ENCODE data around the gene ACAA1. TPM values are rescaled to one million over a fixed set of nuclear protein-coding genes. Genes with fewer than 3 reads are reported as not detected.

The ACAA1 gene
- total and polyA plus RNA-seq, 2 of the 13 experiments (the other 11 are each of a cell fraction or from before 2014, with no cell fraction given), result 60.8 to 188 TPM

DNA sequence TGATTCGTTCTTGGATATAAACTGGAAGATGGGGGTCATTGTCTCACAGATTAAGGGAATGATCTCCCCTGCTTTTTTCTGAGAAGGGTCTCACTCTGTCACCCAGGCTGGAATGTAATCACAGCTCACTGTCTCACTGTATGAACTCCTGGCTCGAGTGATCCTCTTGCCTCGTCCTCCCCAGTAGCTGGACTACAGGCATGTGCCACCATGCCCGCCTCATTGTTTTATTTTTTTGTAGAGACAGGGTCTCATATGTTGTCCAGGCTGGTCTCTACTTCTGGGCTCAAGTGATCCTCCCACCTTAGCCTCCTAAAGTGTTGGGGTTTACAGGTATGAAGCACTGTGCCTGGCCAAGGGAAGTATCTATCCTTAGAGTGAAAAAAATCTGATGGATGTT is 33.8 kb upstream of the ACAA1 start (continued):
- no peak for TF ChIP-seq ZNF326 (CRISPR knock-in tag; IDR thresholded peaks at IDR 0.05; ENCODE audit: borderline replicate concordance)
- no peak for TF ChIP-seq STAG1 (CRISPR knock-in tag; IDR thresholded peaks at IDR 0.05)
- no peak for TF ChIP-seq MTF2 (CRISPR knock-in tag; IDR thresholded peaks at IDR 0.05; ENCODE audit: borderline replicate concordance)
- TF ChIP-seq ZUFSP (CRISPR knock-in tag; IDR thresholded peaks at IDR 0.05; ENCODE audit: borderline replicate concordance), result no peak
- no peak for TF ChIP-seq RCOR2 (CRISPR knock-in tag; IDR thresholded peaks at IDR 0.05)
- no peak for TF ChIP-seq ETV5 (CRISPR knock-in tag; IDR thresholded peaks at IDR 0.05; ENCODE audit: borderline replicate concordance)

GRCh38 chr3:38169027-38169317 is 32.0 kb upstream of the ACAA1 start:
- no peak overlapping the region for H3K4me2 ChIP-seq (ENCODE audit: low read depth, low read length)
- intact Hi-C loops (cut with micrococcal nuclease; ENCODE audit: unreplicated experiment), result no loop called here
- no peak overlapping the region for H3K9ac ChIP-seq (ENCODE audit: insufficient read depth, low read depth, low read length)

More at GRCh38 chr3:38169027-38169317, 32.0 kb upstream of the ACAA1 start:
- H3K79me2 ChIP-seq (ENCODE audit: insufficient read depth, low read length), result peaks cover 82% of the 10 kb centered on the region
- FAIRE-seq (no peak), DNase-seq (ENCODE audit: low spot score) (no peak), ATAC-seq (no peak)
- no TSS peak for BruUV-seq (replicated peaks)
- in situ Hi-C loops (cut with HindIII; ENCODE audit: extremely low pct_ligation_motif_present, low pct_unique_long_range_greater_than_20kb), result no loop called here
- TF ChIP-seq ZGPAT (CRISPR knock-in tag; IDR thresholded peaks at IDR 0.05), result no peak
- no peak for TF ChIP-seq ZBTB42 (CRISPR knock-in tag; IDR thresholded peaks at IDR 0.05)
- no peak for TF ChIP-seq ZNF337 (CRISPR knock-in tag; IDR thresholded peaks at IDR 0.05; ENCODE audit: borderline replicate concordance, low read depth)
- no peak for TF ChIP-seq RXRB (CRISPR knock-in tag; IDR thresholded peaks at IDR 0.05; ENCODE audit: borderline replicate concordance)
- TF ChIP-seq, protein P1, sequence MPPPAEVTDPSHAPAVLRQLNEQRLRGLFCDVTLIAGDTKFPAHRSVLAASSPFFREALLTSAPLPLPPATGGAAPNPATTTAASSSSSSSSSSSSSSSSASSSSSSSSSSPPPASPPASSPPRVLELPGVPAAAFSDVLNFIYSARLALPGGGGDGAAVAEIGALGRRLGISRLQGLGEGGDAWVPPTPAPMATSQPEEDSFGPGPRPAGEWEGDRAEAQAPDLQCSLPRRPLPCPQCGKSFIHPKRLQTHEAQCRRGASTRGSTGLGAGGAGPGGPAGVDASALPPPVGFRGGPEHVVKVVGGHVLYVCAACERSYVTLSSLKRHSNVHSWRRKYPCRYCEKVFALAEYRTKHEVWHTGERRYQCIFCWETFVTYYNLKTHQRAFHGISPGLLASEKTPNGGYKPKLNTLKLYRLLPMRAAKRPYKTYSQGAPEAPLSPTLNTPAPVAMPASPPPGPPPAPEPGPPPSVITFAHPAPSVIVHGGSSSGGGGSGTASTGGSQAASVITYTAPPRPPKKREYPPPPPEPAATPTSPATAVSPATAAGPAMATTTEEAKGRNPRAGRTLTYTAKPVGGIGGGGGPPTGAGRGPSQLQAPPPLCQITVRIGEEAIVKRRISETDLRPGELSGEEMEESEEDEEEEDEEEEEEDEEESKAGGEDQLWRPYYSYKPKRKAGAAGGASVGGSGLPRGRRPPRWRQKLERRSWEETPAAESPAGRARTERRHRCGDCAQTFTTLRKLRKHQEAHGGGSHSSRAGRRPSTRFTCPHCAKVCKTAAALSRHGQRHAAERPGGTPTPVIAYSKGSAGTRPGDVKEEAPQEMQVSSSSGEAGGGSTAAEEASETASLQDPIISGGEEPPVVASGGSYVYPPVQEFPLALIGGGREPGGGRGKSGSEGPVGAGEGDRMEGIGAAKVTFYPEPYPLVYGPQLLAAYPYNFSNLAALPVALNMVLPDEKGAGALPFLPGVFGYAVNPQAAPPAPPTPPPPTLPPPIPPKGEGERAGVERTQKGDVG (CRISPR knock-in tag; IDR thresholded peaks at IDR 0.05; ENCODE audit: borderline replicate concordance), result no peak
- no peak for TF ChIP-seq KDM3A (CRISPR knock-in tag; IDR thresholded peaks at IDR 0.05; ENCODE audit: low read depth)
- TF ChIP-seq ZNF724P (CRISPR knock-in tag; IDR thresholded peaks at IDR 0.05; ENCODE audit: borderline replicate concordance), result no peak
- no peak for TF ChIP-seq MBD4 (IDR thresholded peaks at IDR 0.05; ENCODE audit: borderline replicate concordance, low read length)
- TF ChIP-seq ZNF775 (CRISPR knock-in tag; IDR thresholded peaks at IDR 0.05; ENCODE audit: borderline replicate concordance), result no peak
- no peak for TF ChIP-seq ZNF746 (CRISPR knock-in tag; IDR thresholded peaks at IDR 0.05)
- no peak overlapping the region for H2AFZ ChIP-seq (ENCODE audit: low read length)
- H4K20me1 ChIP-seq (ENCODE audit: insufficient read depth, low read length), result peaks cover 22% of the 10 kb centered on the region
- no peak overlapping the region for H3K27ac ChIP-seq (ENCODE audit: extremely low read length, insufficient read depth, low read length)
- H3K4me1 ChIP-seq (ENCODE audit: insufficient read depth, low read length), result peaks cover 54% of the 10 kb centered on the region
- no peaks in the 10 kb centered on the region; a peak in 1 of 5 replicates for H3K27me3 ChIP-seq (ENCODE audit: control insufficient read depth in 1 of 2, insufficient read depth in 2 of 2, low read length in 2 of 2)
- CTCF ChIA-PET (ENCODE audit: low intra/inter-chr PET ratio, low total read pairs), result no interaction called here
- H3K9me3 ChIP-seq (ENCODE audit: low read length), result no peaks in the 10 kb centered on the region
- POLR2A ChIA-PET, result no interaction called here
- 93% methylated on average over 1 of the region's 1 CpG for WGBS (ENCODE audit: low lambda C conversion rate)
- no peaks in the 10 kb centered on the region; a peak in 1 of 5 replicates for H3K36me3 ChIP-seq (replicated peaks in 1 of 2; ENCODE audit: control insufficient read depth in 1 of 2, insufficient read depth in 2 of 2, low read length in 2 of 2)
- no peak overlapping the region for H3K4me3 ChIP-seq (replicated peaks in 1 of 3; ENCODE audit: insufficient read depth in 1 of 3, low read depth in 2 of 3, low read length in 3 of 3)
